Neural cell (in vitro differentiated cells): Measurements from ENCODE around the gene PTPN5. TPM values are rescaled to one million over a fixed set of nuclear protein-coding genes. Genes with fewer than 3 reads are reported as not detected.

Experiments
- H2AFZ ChIP-seq: fragments of 200-600, 300-800 bp; sonication (generic), shearing (Covaris generic); 2 replicates; pipeline ENCODE4 v1.6.0; 2014; ENCODE audit warnings: low read depth, mild to moderate bottlenecking, antibody characterized with exemption, low read length, moderate library complexity
- H3F3A ChIP-seq: fragments of 200-600 bp; shearing (Covaris generic); 2 replicates; pipeline ENCODE4 v1.6.1; 2016; ENCODE audit warnings: mild to moderate bottlenecking, moderate library complexity, mixed read lengths, antibody characterized with exemption, low read length; ENCODE audit not compliant: insufficient read depth, poor library complexity, severe bottlenecking
- H3K27ac ChIP-seq: fragments of 200-600, 300-800 bp; sonication (generic), shearing (Covaris generic); 2 replicates; pipeline ENCODE4 v1.5.1; 2014; ENCODE audit warnings: mild to moderate bottlenecking, low read length, moderate library complexity
- H3K27me3 ChIP-seq: fragments of 300-800, 200-600 bp; sonication (generic), shearing (Covaris generic); 2 replicates; pipeline ENCODE4 v1.6.0; 2014; ENCODE audit warnings: mild to moderate bottlenecking, low read depth, low read length, moderate library complexity; ENCODE audit not compliant: insufficient read depth
- H3K36me3 ChIP-seq: fragments of 300-800, 200-600 bp; sonication (generic), shearing (Covaris generic); 2 replicates; pipeline ENCODE4 v1.5.1; 2014; ENCODE audit warnings: mild to moderate bottlenecking, antibody characterized with exemption, low read length, moderate library complexity; ENCODE audit not compliant: insufficient read depth
- H3K4me2 ChIP-seq: fragments of 300-800, 200-600 bp; sonication (generic), shearing (Covaris generic); 2 replicates; pipeline ENCODE4 v1.6.0; 2014; ENCODE audit warnings: mild to moderate bottlenecking, low read length
- H3K4me3 ChIP-seq: fragments of 300-800, 200-600 bp; sonication (generic), shearing (Covaris generic); 2 replicates; pipeline ENCODE4 v1.5.1; 2014; ENCODE audit warnings: mild to moderate bottlenecking, low read length, moderate library complexity
- H3K79me2 ChIP-seq: fragments of 200-600 bp; shearing (Covaris generic); replicated peaks from 2 replicates; pipeline ENCODE4 v1.6.0; 2014; ENCODE audit warnings: mild to moderate bottlenecking, low read length, moderate library complexity; ENCODE audit not compliant: insufficient read depth
- H3K9ac ChIP-seq: fragments of 300-800, 200-600 bp; sonication (generic), shearing (Covaris generic); 2 replicates; pipeline ENCODE4 v1.6.1; 2016; ENCODE audit warnings: mild to moderate bottlenecking, low read length, mixed read lengths
- H3K9me2 ChIP-seq: fragments of 200-600 bp; shearing (Covaris generic); 2 replicates; pipeline ENCODE4 v1.6.1; 2016; ENCODE audit warnings: mild to moderate bottlenecking, low read length, mixed read lengths; ENCODE audit not compliant: insufficient read depth
- H3K9me3 ChIP-seq: fragments of 200-600, 300-800 bp; sonication (generic), shearing (Covaris generic); 2 replicates; pipeline ENCODE4 v1.6.1; 2016; ENCODE audit warnings: mild to moderate bottlenecking, mixed run types, low read length, moderate library complexity, mixed read lengths
- H4K20me1 ChIP-seq: fragments of 200-600 bp; shearing (Covaris generic); 2 replicates; pipeline ENCODE4 v1.6.1; 2016; ENCODE audit warnings: mild to moderate bottlenecking, mixed run types; ENCODE audit not compliant: insufficient read depth
- EP300 ChIP-seq: fragments of 450-650 bp; conservative IDR thresholded peaks from 2 replicates; pipeline ENCODE4 v1.6.1; 2014; ENCODE audit warnings: antibody characterized with exemption, mild to moderate bottlenecking, moderate library complexity; ENCODE audit not compliant: poor library complexity, severe bottlenecking
- EZH2 ChIP-seq: fragments of 200-600, 300-800 bp; shearing (Covaris generic), sonication (generic); IDR thresholded peaks from 2 replicates; pipeline ENCODE4 v1.6.1; 2014; ENCODE audit warnings: antibody characterized with exemption, low read length, borderline replicate concordance, mild to moderate bottlenecking; ENCODE audit not compliant: insufficient read depth, poor library complexity, severe bottlenecking
- MXI1 ChIP-seq: fragments of 450-650 bp; conservative IDR thresholded peaks from 2 replicates; pipeline ENCODE4 v1.6.1; 2014; ENCODE audit warnings: antibody characterized with exemption, mild to moderate bottlenecking; ENCODE audit not compliant: poor library complexity, severe bottlenecking
- POLR2AphosphoS5 ChIP-seq: IDR thresholded peaks from 2 replicates; pipeline ENCODE4 v1.6.1; 2012
- RAD21 ChIP-seq: fragments of 450-650 bp; conservative IDR thresholded peaks from 2 replicates; pipeline ENCODE4 v1.6.1; 2014; ENCODE audit warnings: antibody characterized with exemption, mild to moderate bottlenecking, moderate library complexity
- SMC3 ChIP-seq: fragments of 450-650 bp; conservative IDR thresholded peaks from 2 replicates; pipeline ENCODE4 v1.6.1; 2014; ENCODE audit warnings: antibody characterized with exemption, mild to moderate bottlenecking, moderate library complexity; ENCODE audit not compliant: poor library complexity
- TAF1 ChIP-seq: IDR thresholded peaks from 2 replicates; pipeline ENCODE4 v1.6.1; 2012; ENCODE audit warnings: low read depth
- polyA plus RNA-seq: library from polyadenylated mRNA; depleted of rRNA; stranded (reverse); fragments of >200 nt; gene quantifications from 2 replicates; pipeline ENCODE4 v1.2.3, GENCODE V29; 2014
- TF ChIP-seq, protein P1 (sequence below): IDR thresholded peaks from 2 replicates; pipeline ENCODE4 v1.6.1; 2012; ENCODE audit warnings: borderline replicate concordance
- TF ChIP-seq, protein P2 (sequence below): fragments of 450-650 bp; IDR thresholded peaks from 2 replicates; pipeline ENCODE4 v1.5.1; 2014; ENCODE audit warnings: antibody characterized with exemption, mild to moderate bottlenecking, moderate library complexity; ENCODE audit not compliant: poor library complexity, severe bottlenecking

The PTPN5 gene
- polyA plus RNA-seq, 1 donor from 2014 or later: 122 TPM

DNA sequence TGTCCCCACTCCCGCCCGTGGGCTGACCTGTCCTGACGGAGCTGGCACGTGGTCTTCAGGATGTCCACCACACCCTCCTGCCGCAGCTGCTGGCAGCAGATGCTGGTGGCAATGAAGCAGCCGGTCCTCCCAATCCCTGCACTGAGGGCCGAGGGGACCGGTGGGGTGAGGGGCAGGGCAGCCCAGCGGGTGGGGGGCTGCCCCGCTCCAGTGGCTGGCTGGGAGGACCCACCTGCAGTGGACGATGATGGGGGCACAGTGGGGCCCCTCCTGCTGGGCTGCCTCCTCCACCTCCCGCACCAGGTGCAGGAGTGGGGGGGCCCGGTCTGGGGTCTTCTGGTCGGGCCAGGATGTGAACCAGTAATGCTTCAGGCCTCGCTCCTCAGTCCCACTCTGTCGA, 62.2 kb downstream of the PTPN5 start:
- H3K9ac ChIP-seq: no peak overlapping the region
- TF ChIP-seq, protein P1, sequence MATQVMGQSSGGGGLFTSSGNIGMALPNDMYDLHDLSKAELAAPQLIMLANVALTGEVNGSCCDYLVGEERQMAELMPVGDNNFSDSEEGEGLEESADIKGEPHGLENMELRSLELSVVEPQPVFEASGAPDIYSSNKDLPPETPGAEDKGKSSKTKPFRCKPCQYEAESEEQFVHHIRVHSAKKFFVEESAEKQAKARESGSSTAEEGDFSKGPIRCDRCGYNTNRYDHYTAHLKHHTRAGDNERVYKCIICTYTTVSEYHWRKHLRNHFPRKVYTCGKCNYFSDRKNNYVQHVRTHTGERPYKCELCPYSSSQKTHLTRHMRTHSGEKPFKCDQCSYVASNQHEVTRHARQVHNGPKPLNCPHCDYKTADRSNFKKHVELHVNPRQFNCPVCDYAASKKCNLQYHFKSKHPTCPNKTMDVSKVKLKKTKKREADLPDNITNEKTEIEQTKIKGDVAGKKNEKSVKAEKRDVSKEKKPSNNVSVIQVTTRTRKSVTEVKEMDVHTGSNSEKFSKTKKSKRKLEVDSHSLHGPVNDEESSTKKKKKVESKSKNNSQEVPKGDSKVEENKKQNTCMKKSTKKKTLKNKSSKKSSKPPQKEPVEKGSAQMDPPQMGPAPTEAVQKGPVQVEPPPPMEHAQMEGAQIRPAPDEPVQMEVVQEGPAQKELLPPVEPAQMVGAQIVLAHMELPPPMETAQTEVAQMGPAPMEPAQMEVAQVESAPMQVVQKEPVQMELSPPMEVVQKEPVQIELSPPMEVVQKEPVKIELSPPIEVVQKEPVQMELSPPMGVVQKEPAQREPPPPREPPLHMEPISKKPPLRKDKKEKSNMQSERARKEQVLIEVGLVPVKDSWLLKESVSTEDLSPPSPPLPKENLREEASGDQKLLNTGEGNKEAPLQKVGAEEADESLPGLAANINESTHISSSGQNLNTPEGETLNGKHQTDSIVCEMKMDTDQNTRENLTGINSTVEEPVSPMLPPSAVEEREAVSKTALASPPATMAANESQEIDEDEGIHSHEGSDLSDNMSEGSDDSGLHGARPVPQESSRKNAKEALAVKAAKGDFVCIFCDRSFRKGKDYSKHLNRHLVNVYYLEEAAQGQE: no peak
- TF ChIP-seq MXI1: no peak
- TF ChIP-seq POLR2AphosphoS5: no peak
- no peak for TF ChIP-seq TAF1
- TF ChIP-seq RAD21: no peak
- no peak for TF ChIP-seq SMC3
- TF ChIP-seq EZH2: no peak
- TF ChIP-seq, protein P2, sequence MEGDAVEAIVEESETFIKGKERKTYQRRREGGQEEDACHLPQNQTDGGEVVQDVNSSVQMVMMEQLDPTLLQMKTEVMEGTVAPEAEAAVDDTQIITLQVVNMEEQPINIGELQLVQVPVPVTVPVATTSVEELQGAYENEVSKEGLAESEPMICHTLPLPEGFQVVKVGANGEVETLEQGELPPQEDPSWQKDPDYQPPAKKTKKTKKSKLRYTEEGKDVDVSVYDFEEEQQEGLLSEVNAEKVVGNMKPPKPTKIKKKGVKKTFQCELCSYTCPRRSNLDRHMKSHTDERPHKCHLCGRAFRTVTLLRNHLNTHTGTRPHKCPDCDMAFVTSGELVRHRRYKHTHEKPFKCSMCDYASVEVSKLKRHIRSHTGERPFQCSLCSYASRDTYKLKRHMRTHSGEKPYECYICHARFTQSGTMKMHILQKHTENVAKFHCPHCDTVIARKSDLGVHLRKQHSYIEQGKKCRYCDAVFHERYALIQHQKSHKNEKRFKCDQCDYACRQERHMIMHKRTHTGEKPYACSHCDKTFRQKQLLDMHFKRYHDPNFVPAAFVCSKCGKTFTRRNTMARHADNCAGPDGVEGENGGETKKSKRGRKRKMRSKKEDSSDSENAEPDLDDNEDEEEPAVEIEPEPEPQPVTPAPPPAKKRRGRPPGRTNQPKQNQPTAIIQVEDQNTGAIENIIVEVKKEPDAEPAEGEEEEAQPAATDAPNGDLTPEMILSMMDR: no peak
- TF ChIP-seq EP300: no peak
- H3K4me2 ChIP-seq: no peak overlapping the region
- no peaks in the 10 kb centered on the region for H3F3A ChIP-seq
- H3K27ac ChIP-seq: no peak overlapping the region
- no peaks in the 10 kb centered on the region for H3K9me3 ChIP-seq
- H2AFZ ChIP-seq: no peak overlapping the region
- no peaks in the 10 kb centered on the region for H3K27me3 ChIP-seq
- H3K9me2 ChIP-seq: no peaks in the 10 kb centered on the region
- H3K79me2 ChIP-seq: no peaks in the 10 kb centered on the region
- no peaks in the 10 kb centered on the region for H4K20me1 ChIP-seq
- no peaks in the 10 kb centered on the region for H3K36me3 ChIP-seq
- H3K4me3 ChIP-seq: no peak overlapping the region

DNA sequence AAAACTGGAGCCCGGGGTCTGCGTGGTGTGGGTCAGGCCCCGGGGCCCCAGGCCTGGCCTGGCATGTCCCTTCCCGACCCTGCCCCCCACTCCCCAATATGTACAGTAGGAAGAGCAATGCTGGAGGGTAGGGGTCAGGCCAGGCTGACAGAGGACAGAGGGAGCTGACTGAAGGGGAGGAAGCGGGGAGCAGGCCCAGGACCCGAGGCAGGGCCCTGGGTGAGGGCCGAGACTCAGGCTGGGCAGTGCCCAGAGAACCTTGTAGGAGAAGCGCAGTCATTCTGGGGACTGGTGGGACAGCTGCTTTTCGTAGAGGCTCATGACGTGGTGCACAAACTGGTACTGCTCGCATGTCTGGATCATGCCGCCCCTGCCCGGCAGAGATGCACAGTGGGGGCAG, 62.9 kb downstream of the PTPN5 start:
- no peaks in the 10 kb centered on the region for H3K79me2 ChIP-seq
- H3K9me3 ChIP-seq: no peaks in the 10 kb centered on the region
- no peak overlapping the region for H2AFZ ChIP-seq
- H3K4me2 ChIP-seq: no peak overlapping the region
- H3K27ac ChIP-seq: no peak overlapping the region
- no peak overlapping the region for H3K4me3 ChIP-seq
- H3K9me2 ChIP-seq: no peaks in the 10 kb centered on the region
- no peaks in the 10 kb centered on the region for H3F3A ChIP-seq
- TF ChIP-seq, protein P2: no peak
- TF ChIP-seq RAD21 (no peak), SMC3 (no peak), EZH2 (no peak), MXI1 (no peak), TAF1 (no peak), POLR2AphosphoS5 (no peak), EP300 (no peak)
- TF ChIP-seq, protein P1: no peak
- H3K36me3 ChIP-seq: no peaks in the 10 kb centered on the region
- no peak overlapping the region for H3K9ac ChIP-seq
- H3K27me3 ChIP-seq: no peaks in the 10 kb centered on the region
- no peaks in the 10 kb centered on the region for H4K20me1 ChIP-seq
